ENCODE measurements around the gene AKT2.

AKT2 gene

DNA sequence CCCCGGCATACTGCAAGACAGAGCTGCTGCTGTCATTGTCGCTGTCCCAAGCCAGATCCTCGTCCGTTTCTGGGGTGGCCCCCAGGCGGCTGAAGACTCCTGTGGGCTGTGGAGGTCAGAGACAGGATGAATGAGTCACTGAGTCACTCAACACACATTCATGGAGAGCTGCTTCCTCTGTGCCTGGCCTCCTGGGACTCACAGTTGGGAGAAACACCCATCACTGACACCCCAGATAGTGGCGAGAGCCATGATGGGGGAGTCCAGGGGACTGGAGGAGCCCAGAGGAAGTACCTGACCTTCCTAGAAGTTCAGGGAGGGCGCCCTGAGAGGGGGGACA lies 37.1 kb upstream of the AKT2 start:
- no peaks in the 10 kb centered on the region for H3K9me3 ChIP-seq (ENCODE audit: control extremely low read depth in 1 of 5, control insufficient read depth in 4 of 5, insufficient read depth in 2 of 5, low read depth in 1 of 5, low read length in 4 of 5)
- CTCF ChIA-PET = no interaction called here
- no peak for DNase-seq
- H3K36me3 ChIP-seq (ENCODE audit: control insufficient read depth in 4 of 4, insufficient read depth in 4 of 4, low read length in 3 of 4) = peaks cover 10 to 70% (median 59%) of the 10 kb centered on the region in 4 experiments
- no peaks in the 10 kb centered on the region for H3K4me1 ChIP-seq (ENCODE audit: control extremely low read depth in 1 of 4, control insufficient read depth in 4 of 4, insufficient read depth in 4 of 4, low read length in 3 of 4)
- H3K4me3 ChIP-seq (ENCODE audit: control insufficient read depth in 1 of 7, extremely low read depth in 1 of 7, insufficient read depth in 4 of 7, low read depth in 2 of 7, low read length in 6 of 7) = no peak overlapping the region
- POLR2A ChIA-PET = no interaction called here
- no peak overlapping the region for H3K27ac ChIP-seq (ENCODE audit: insufficient read depth in 1 of 2, low read depth in 1 of 2, low read length in 2 of 2, poor library complexity in 1 of 2, severe bottlenecking in 2 of 2)
- no peaks in the 10 kb centered on the region for H3K27me3 ChIP-seq (replicated peaks in 2 of 5; ENCODE audit: control insufficient read depth in 4 of 5, insufficient read depth in 5 of 5, low read length in 4 of 5)
- 98% methylated on average over 7 of the region's 7 CpGs for WGBS (ENCODE audit: insufficient coverage)

DNA sequence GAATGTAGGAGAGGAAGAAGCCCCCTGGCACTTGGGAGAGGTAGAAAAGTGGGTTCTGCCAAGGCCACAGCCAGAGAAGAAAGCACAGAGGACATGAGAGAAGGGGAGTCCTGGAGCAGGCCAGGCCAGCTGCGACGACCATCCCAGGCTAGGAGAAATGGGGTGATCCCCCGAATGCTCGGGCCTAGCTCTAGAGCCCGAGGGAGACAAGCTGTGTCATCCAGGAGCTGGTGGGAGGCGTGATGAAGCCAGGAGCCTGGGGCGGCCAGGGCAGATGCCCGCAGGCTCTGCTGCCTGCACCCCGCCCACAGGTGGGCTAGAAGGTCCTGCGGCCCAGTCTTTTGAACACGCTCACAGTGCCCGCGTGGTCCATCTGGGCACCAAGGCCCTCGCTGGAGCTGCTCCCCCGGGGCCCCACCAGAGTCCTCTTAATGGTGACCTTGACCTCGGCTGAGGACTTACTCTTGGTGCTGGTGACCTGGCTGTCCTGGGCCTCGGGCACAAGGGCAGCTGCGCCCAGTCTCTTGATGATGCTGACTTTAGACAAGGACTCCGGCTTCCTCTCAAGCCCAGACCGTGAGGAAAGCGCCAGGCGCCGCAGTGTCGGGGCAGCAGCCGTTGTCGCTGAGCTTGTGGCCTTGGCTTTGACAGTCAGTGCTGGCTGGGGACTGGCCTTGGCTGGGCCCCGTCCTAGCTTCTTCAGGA lies 36.6 kb upstream of the AKT2 start:
- Histone ChIP-seq H3K27ac (ENCODE audit: insufficient read depth in 1 of 2, low read depth in 1 of 2, low read length in 2 of 2, poor library complexity in 1 of 2, severe bottlenecking in 2 of 2) (no peak overlapping the region), H3K9me3 (ENCODE audit: control extremely low read depth in 1 of 5, control insufficient read depth in 4 of 5, insufficient read depth in 2 of 5, low read depth in 1 of 5, low read length in 4 of 5) (no peaks in the 10 kb centered on the region), H3K36me3 (ENCODE audit: control insufficient read depth in 4 of 4, insufficient read depth in 4 of 4, low read length in 3 of 4) (peaks cover 10 to 69% (median 58%) of the 10 kb centered on the region in 4 experiments), H3K4me3 (ENCODE audit: control insufficient read depth in 1 of 7, extremely low read depth in 1 of 7, insufficient read depth in 4 of 7, low read depth in 2 of 7, low read length in 6 of 7) (no peak overlapping the region), H3K27me3 (replicated peaks in 2 of 5; ENCODE audit: control insufficient read depth in 4 of 5, insufficient read depth in 5 of 5, low read length in 4 of 5) (no peaks in the 10 kb centered on the region), H3K4me1 (ENCODE audit: control extremely low read depth in 1 of 4, control insufficient read depth in 4 of 4, insufficient read depth in 4 of 4, low read length in 3 of 4) (no peaks in the 10 kb centered on the region)
- ChIA-PET CTCF (no interaction called here), POLR2A (interaction anchor here (0.6 kb wide), 1 partner anchor 746 kb away, joined by 3 read pairs; no protein-coding TSS in a partner anchor)
- no peak for DNase-seq
- WGBS (ENCODE audit: insufficient coverage) = 96% methylated on average over 22 of the region's 27 CpGs

DNA sequence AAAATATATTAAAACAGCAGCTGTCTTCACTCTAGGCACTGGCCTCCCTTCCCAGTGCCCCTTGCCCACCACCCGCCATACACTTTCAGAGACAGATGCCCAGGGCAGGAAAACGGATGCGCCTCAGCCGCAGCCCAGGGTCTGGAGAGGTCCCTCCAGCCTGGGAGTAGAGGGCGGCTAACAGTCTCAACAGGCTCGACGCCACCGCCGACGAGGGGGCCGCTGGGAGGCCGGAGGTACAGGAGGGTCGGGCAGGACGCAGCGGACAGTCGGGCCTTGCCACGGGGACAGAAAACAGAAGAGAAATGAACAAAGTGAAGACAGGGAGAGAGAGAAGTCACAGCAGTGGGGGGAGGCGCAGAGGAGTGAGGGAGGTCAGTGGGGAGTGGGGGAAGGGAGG lies 35.9 kb upstream of the AKT2 start:
- no peaks in the 10 kb centered on the region for H3K27me3 ChIP-seq (replicated peaks in 2 of 5; ENCODE audit: control insufficient read depth in 4 of 5, insufficient read depth in 5 of 5, low read length in 4 of 5)
- ChIA-PET CTCF (no interaction called here), POLR2A (interaction anchor here (0.6 kb wide), 1 partner anchor 745 kb away, joined by 3 read pairs; no protein-coding TSS in a partner anchor)
- H3K4me1 ChIP-seq (ENCODE audit: control extremely low read depth in 1 of 4, control insufficient read depth in 4 of 4, insufficient read depth in 4 of 4, low read length in 3 of 4) = no peaks in the 10 kb centered on the region
- H3K4me3 ChIP-seq (ENCODE audit: control insufficient read depth in 1 of 7, extremely low read depth in 1 of 7, insufficient read depth in 4 of 7, low read depth in 2 of 7, low read length in 6 of 7) = no peak overlapping the region
- no peak overlapping the region for H3K27ac ChIP-seq (ENCODE audit: insufficient read depth in 1 of 2, low read depth in 1 of 2, low read length in 2 of 2, poor library complexity in 1 of 2, severe bottlenecking in 2 of 2)
- peaks cover 10 to 66% (median 55%) of the 10 kb centered on the region in 4 experiments for H3K36me3 ChIP-seq (ENCODE audit: control insufficient read depth in 4 of 4, insufficient read depth in 4 of 4, low read length in 3 of 4)
- no peak for DNase-seq
- 96% methylated on average over 18 of the region's 18 CpGs for WGBS (ENCODE audit: insufficient coverage)
- H3K9me3 ChIP-seq (ENCODE audit: control extremely low read depth in 1 of 5, control insufficient read depth in 4 of 5, insufficient read depth in 2 of 5, low read depth in 1 of 5, low read length in 4 of 5) = no peaks in the 10 kb centered on the region

DNA sequence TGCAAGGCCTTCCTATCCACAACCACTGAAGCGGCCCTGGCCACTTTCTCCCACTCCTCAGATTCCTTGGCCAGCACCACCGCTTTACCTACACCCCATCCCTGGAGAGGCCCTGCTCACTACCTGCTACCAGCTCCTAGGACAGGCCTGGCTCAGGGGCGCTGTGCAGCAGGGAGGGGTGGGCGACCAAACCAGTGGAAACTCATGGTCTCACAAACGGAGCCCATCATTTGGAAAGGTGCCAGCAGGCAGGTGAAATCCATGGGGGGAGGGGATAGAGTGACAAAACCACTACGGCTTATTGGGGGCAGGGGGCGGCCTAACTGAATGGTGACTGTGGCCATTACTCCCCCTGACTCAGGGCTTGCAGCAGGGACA lies 35.4 kb upstream of the AKT2 start:
- no peak for DNase-seq
- H3K9me3 ChIP-seq (ENCODE audit: control extremely low read depth in 1 of 5, control insufficient read depth in 4 of 5, insufficient read depth in 2 of 5, low read depth in 1 of 5, low read length in 4 of 5) = no peaks in the 10 kb centered on the region
- POLR2A ChIA-PET = no interaction called here
- H3K27me3 ChIP-seq (replicated peaks in 2 of 5; ENCODE audit: control insufficient read depth in 4 of 5, insufficient read depth in 5 of 5, low read length in 4 of 5) = no peaks in the 10 kb centered on the region
- no peak overlapping the region for H3K27ac ChIP-seq (ENCODE audit: insufficient read depth in 1 of 2, low read depth in 1 of 2, low read length in 2 of 2, poor library complexity in 1 of 2, severe bottlenecking in 2 of 2)
- no peak overlapping the region for H3K4me3 ChIP-seq (ENCODE audit: control insufficient read depth in 1 of 7, extremely low read depth in 1 of 7, insufficient read depth in 4 of 7, low read depth in 2 of 7, low read length in 6 of 7)
- H3K4me1 ChIP-seq (ENCODE audit: control extremely low read depth in 1 of 4, control insufficient read depth in 4 of 4, insufficient read depth in 4 of 4, low read length in 3 of 4) = no peaks in the 10 kb centered on the region
- 95% methylated on average over 5 of the region's 7 CpGs for WGBS (ENCODE audit: insufficient coverage)
- CTCF ChIA-PET = no interaction called here
- H3K36me3 ChIP-seq (ENCODE audit: control insufficient read depth in 4 of 4, insufficient read depth in 4 of 4, low read length in 3 of 4) = peaks cover 8 to 64% (median 51%) of the 10 kb centered on the region in 4 experiments

DNA sequence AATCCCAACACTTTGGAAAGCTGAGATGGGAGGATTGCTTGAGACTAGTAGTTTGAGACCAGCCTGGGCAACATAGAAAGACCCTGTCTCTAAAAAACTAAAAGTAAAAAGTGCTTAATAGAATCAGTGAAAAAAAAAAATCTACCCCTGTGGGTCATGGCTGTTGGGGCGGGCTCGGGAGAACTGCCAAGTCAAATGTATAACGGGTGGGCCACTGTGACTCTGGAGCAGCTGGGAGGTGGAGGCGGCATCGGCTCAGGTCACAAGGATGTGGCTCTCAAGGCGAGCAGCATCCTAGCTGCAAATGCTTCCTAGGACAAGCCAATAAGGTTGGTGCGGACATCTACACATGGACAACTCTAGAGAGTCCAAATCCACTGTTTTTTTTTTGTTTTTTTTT lies 32.2 kb upstream of the AKT2 start:
- peaks cover 0 to 2% (median 0%) of the 10 kb centered on the region in 5 experiments for H3K9me3 ChIP-seq (ENCODE audit: control extremely low read depth in 1 of 5, control insufficient read depth in 4 of 5, insufficient read depth in 2 of 5, low read depth in 1 of 5, low read length in 4 of 5)
- H3K4me1 ChIP-seq (ENCODE audit: control extremely low read depth in 1 of 4, control insufficient read depth in 4 of 4, insufficient read depth in 4 of 4, low read length in 3 of 4) = peaks cover 0 to 7% (median 2%) of the 10 kb centered on the region in 4 experiments
- WGBS (ENCODE audit: insufficient coverage) = 94% methylated on average over 5 of the region's 7 CpGs
- no peaks in the 10 kb centered on the region for H3K27me3 ChIP-seq (replicated peaks in 2 of 5; ENCODE audit: control insufficient read depth in 4 of 5, insufficient read depth in 5 of 5, low read length in 4 of 5)
- no peak overlapping the region for H3K27ac ChIP-seq (ENCODE audit: insufficient read depth in 1 of 2, low read depth in 1 of 2, low read length in 2 of 2, poor library complexity in 1 of 2, severe bottlenecking in 2 of 2)
- ChIA-PET CTCF (no interaction called here), POLR2A (no interaction called here)
- DNase-seq = no peak
- no peak overlapping the region for H3K4me3 ChIP-seq (ENCODE audit: control insufficient read depth in 1 of 7, extremely low read depth in 1 of 7, insufficient read depth in 4 of 7, low read depth in 2 of 7, low read length in 6 of 7)
- H3K36me3 ChIP-seq (ENCODE audit: control insufficient read depth in 4 of 4, insufficient read depth in 4 of 4, low read length in 3 of 4) = peaks cover 5 to 34% (median 23%) of the 10 kb centered on the region in 4 experiments

DNA sequence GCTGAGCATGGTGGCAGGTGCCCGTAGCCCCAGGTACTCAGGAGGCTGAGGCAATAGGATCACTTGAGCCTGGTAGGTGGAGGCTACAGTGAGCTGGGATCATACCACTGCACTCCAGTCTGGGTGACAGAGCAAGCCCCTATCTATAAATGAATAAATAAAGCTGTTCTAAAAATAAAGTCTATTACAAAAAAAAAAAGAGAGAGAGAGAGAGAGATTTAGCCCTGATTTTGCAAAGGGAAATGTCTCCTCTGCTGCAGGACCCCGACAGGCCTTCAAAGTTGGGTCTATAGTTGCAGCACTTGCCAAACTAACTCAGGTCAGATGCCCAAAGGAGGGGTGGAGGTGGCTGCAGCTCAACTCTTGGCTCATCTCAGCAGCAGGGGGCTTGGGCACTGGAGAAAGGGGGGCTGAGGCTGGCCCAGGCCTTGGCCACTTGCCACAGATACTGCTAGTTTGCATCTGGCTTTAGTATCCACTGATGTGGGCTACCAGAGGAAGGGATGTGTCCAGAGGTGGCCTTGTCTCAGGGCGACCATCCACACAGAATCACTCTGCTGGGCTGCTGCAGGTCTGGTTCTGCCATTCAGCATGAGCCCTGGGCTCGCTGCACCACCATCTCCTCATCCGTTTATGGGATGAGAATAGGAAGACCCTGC lies 30.8 kb upstream of the AKT2 start:
- CTCF ChIA-PET = interaction anchor here (1.2 kb wide), 1 partner anchor 18 kb away, joined by 3 read pairs; no protein-coding TSS in a partner anchor
- DNase-seq = no peak
- no peak overlapping the region for H3K27ac ChIP-seq (ENCODE audit: insufficient read depth in 1 of 2, low read depth in 1 of 2, low read length in 2 of 2, poor library complexity in 1 of 2, severe bottlenecking in 2 of 2)
- peaks cover 3 to 21% (median 14%) of the 10 kb centered on the region in 4 experiments for H3K36me3 ChIP-seq (ENCODE audit: control insufficient read depth in 4 of 4, insufficient read depth in 4 of 4, low read length in 3 of 4)
- H3K27me3 ChIP-seq (replicated peaks in 2 of 5; ENCODE audit: control insufficient read depth in 4 of 5, insufficient read depth in 5 of 5, low read length in 4 of 5) = no peaks in the 10 kb centered on the region
- peaks cover 0 to 2% (median 0%) of the 10 kb centered on the region in 5 experiments for H3K9me3 ChIP-seq (ENCODE audit: control extremely low read depth in 1 of 5, control insufficient read depth in 4 of 5, insufficient read depth in 2 of 5, low read depth in 1 of 5, low read length in 4 of 5)
- H3K4me1 ChIP-seq (ENCODE audit: control extremely low read depth in 1 of 4, control insufficient read depth in 4 of 4, insufficient read depth in 4 of 4, low read length in 3 of 4) = peaks cover 0 to 8% (median 3%) of the 10 kb centered on the region in 4 experiments
- POLR2A ChIA-PET = no interaction called here
- WGBS (ENCODE audit: insufficient coverage) = 92% methylated on average over 4 of the region's 5 CpGs
- H3K4me3 ChIP-seq (ENCODE audit: control insufficient read depth in 1 of 7, extremely low read depth in 1 of 7, insufficient read depth in 4 of 7, low read depth in 2 of 7, low read length in 6 of 7) = no peak overlapping the region

DNA sequence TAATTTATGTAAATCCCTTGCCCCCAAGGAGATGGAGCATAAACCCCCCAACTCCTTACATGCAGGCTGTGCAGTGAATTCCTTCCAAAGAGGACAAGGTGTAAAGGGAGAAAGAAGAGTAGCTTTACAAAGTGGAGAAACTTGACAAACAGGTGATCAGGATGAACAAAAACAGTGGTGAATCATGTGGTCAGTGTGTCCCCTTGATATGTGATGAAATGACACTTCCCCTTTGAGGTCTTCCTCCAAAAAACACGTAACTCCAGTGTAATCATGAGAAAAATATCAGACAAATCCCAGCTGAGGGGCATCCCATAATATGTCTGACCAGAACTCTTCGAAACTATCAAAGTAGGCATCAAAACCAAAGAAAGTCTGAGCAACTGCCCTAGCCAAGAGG lies 29.5 kb upstream of the AKT2 start:
- Histone ChIP-seq H3K27me3 (replicated peaks in 2 of 5; ENCODE audit: control insufficient read depth in 4 of 5, insufficient read depth in 5 of 5, low read length in 4 of 5) (no peaks in the 10 kb centered on the region), H3K9me3 (ENCODE audit: control extremely low read depth in 1 of 5, control insufficient read depth in 4 of 5, insufficient read depth in 2 of 5, low read depth in 1 of 5, low read length in 4 of 5) (peaks cover 0 to 2% (median 0%) of the 10 kb centered on the region in 5 experiments), H3K36me3 (ENCODE audit: control insufficient read depth in 4 of 4, insufficient read depth in 4 of 4, low read length in 3 of 4) (peaks cover 0 to 9% (median 7%) of the 10 kb centered on the region in 4 experiments), H3K27ac (ENCODE audit: insufficient read depth in 1 of 2, low read depth in 1 of 2, low read length in 2 of 2, poor library complexity in 1 of 2, severe bottlenecking in 2 of 2) (no peak overlapping the region), H3K4me1 (ENCODE audit: control extremely low read depth in 1 of 4, control insufficient read depth in 4 of 4, insufficient read depth in 4 of 4, low read length in 3 of 4) (peaks cover 0 to 8% (median 3%) of the 10 kb centered on the region in 4 experiments), H3K4me3 (ENCODE audit: control insufficient read depth in 1 of 7, extremely low read depth in 1 of 7, insufficient read depth in 4 of 7, low read depth in 2 of 7, low read length in 6 of 7) (no peak overlapping the region)
- ChIA-PET CTCF (interaction anchor here (1.5 kb wide), 1 partner anchor 10 kb away, joined by 4 read pairs; no protein-coding TSS in a partner anchor), POLR2A (no interaction called here)
- 58% methylated on average over 2 of the region's 2 CpGs for WGBS (ENCODE audit: insufficient coverage)
- DNase-seq = peak in 2 of 3 donors; percentile 54 to 58
